Uterus (tissue), 2 donors: ENCODE measurements around the gene KIAA0513.

Source experiments
- CTCF ChIP-seq, 4 experiments: fragments of 200-600 bp in 2 of 4; fragments of 450-650 bp in 2 of 4; sonication (generic) in 2 of 4; IDR thresholded peaks; one replicate each; pipeline ENCODE4 v1.5.1; 2016 to 2019; ENCODE audit warnings: antibody characterized with exemption in 4 of 4, mild to moderate bottlenecking in 2 of 4, moderate library complexity in 1 of 4
- POLR2A ChIP-seq, 2 donors: fragments of 450-650 bp; IDR thresholded peaks; one replicate each; pipeline ENCODE4 v1.6.1; 2016; ENCODE audit warnings: antibody characterized with exemption in 2 of 2, mild to moderate bottlenecking in 1 of 2, moderate library complexity in 1 of 2

DNA sequence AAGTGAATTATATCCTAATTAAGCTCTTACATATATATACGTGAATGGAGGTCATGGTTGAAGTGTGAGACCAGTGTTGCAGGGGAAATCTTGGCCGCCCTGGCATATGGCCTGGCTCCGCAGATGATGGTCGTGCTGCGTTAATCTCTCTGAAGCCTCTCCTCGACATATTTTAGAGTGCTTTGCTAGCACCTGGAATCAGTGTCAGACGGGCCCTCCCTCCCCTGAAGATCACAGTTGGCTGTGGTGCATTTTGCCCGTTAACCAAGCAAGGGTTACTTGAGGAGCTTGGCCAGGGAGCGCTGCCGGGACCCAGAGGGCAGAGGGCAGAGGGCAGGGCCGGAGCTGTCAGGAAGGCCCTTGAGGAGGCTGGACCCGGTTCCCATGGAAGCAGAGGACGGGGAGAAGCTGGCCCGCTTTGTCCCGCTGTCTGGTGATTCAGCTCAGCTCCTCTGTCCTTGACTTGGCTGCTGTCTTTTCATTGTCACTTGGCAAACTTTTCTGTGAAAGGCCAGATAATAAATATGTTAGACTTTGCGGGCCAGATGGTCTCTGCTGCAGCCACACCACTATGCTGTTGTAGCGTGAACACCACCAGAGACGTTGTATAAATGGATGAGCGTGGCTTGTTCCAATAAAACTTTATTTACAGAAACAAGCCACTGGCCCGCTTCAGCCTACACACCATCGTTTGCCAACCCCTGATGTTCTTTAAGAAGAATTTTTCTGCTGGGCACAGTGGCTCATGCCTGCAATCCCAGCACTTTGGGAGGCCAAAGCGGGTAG, 52.4 kb downstream of the KIAA0513 start:
- TF ChIP-seq CTCF (IDR thresholded peaks at IDR 0.05) = no peak
- no peak for TF ChIP-seq POLR2A (IDR thresholded peaks at IDR 0.05)
